Measurements from ENCODE around the gene GALNT1. TPM values are rescaled to one million over a fixed set of nuclear protein-coding genes. Genes with fewer than 3 reads are reported as not detected.

GALNT1 gene
- total RNA-seq, 1 experiment from 2014 or later: 80.1 TPM

DNA sequence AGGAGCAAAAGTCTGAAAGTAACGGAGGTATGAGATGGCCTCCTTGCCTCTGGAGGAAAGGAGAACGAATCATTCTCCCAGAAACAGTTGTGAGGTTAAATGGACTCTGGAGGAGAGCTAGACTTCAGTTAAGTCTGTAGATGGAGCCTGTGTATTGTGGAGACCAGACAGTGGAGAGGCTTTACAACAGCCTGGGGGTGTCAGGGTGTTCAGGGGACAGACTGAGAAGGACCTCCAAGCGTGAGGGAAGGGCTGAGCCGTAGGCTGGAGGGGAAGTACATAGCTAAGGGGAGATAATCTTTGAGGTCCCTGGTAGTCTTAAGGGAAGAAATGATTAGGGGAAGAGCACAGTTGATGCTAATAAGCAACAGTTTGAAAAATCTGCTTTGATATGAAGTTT is 76.6 kb downstream of the GALNT1 start:
- H3K27me3 Mint-ChIP-seq (ENCODE audit: low read depth): no peaks in the 10 kb centered on the region
- H3K9me3 Mint-ChIP-seq: no peaks in the 10 kb centered on the region
- POLR2A ChIA-PET: no interaction called here
- H3K36me3 Mint-ChIP-seq: no peaks in the 10 kb centered on the region
- ATAC-seq (peak; percentile 49; the same call in 1 of the 2 replicates), DNase-seq (ENCODE audit: low spot score) (no peak)
- H3K27ac Mint-ChIP-seq: no peak overlapping the region
- CTCF ChIA-PET: no interaction called here
- no peak overlapping the region for H3K4me3 Mint-ChIP-seq
- peaks cover 38% of the 10 kb centered on the region for H3K4me1 Mint-ChIP-seq
- TF ChIP-seq, protein P1, sequence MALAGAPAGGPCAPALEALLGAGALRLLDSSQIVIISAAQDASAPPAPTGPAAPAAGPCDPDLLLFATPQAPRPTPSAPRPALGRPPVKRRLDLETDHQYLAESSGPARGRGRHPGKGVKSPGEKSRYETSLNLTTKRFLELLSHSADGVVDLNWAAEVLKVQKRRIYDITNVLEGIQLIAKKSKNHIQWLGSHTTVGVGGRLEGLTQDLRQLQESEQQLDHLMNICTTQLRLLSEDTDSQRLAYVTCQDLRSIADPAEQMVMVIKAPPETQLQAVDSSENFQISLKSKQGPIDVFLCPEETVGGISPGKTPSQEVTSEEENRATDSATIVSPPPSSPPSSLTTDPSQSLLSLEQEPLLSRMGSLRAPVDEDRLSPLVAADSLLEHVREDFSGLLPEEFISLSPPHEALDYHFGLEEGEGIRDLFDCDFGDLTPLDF (CRISPR knock-in tag; IDR thresholded peaks at IDR 0.05): no peak
- TF ChIP-seq, protein P2, sequence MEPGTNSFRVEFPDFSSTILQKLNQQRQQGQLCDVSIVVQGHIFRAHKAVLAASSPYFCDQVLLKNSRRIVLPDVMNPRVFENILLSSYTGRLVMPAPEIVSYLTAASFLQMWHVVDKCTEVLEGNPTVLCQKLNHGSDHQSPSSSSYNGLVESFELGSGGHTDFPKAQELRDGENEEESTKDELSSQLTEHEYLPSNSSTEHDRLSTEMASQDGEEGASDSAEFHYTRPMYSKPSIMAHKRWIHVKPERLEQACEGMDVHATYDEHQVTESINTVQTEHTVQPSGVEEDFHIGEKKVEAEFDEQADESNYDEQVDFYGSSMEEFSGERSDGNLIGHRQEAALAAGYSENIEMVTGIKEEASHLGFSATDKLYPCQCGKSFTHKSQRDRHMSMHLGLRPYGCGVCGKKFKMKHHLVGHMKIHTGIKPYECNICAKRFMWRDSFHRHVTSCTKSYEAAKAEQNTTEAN (CRISPR knock-in tag; IDR thresholded peaks at IDR 0.05): no peak
- TF ChIP-seq, protein P3, sequence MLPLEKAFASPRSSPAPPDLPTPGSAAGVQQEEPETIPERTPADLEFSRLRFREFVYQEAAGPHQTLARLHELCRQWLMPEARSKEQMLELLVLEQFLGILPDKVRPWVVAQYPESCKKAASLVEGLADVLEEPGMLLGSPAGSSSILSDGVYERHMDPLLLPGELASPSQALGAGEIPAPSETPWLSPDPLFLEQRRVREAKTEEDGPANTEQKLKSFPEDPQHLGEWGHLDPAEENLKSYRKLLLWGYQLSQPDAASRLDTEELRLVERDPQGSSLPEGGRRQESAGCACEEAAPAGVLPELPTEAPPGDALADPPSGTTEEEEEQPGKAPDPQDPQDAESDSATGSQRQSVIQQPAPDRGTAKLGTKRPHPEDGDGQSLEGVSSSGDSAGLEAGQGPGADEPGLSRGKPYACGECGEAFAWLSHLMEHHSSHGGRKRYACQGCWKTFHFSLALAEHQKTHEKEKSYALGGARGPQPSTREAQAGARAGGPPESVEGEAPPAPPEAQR (CRISPR knock-in tag; IDR thresholded peaks at IDR 0.05): no peak
- TF ChIP-seq, protein P4, sequence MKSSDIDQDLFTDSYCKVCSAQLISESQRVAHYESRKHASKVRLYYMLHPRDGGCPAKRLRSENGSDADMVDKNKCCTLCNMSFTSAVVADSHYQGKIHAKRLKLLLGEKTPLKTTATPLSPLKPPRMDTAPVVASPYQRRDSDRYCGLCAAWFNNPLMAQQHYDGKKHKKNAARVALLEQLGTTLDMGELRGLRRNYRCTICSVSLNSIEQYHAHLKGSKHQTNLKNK (CRISPR knock-in tag; IDR thresholded peaks at IDR 0.05): no peak
- TF ChIP-seq NR1H2 (CRISPR knock-in tag; IDR thresholded peaks at IDR 0.05): no peak

DNA sequence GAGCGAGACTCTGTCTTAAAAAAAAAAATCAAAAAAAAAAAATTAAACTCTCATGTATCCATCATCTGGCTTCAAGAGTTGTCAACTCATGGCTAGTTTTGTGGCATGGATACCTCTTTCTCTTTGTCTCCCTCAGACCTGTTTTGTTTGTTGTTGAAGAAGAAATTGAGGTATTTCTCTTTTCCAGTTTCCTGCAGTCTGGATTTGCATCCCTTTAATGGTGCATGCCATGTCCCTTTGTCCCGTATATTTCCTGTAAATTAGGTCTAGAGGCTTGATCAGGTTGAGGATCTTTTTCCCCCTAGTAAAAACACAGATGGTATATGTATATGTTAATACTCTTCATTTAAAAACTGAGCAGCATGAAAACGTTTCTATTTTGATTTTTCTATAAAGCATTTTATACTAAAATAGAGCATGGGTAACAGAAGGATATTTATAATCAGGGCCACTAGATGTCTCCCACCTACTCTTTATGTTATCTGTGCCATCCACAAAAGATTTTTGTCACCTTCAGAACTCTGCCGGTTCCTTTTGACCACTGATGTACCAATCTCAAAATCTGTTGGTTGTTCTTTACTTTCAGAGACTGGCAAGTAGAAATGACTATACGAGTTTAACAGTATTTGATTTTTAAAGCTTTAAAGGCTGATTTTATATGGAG is 80.1 kb downstream of the GALNT1 start:
- no peak for TF ChIP-seq NR3C1 (CRISPR knock-in tag; conservative IDR thresholded peaks at IDR 0.05; ENCODE audit: low read depth)
- no peak for TF ChIP-seq CREB1 (CRISPR knock-in tag; IDR thresholded peaks at IDR 0.05)
- no peak for TF ChIP-seq ZNF138 (CRISPR knock-in tag; conservative IDR thresholded peaks at IDR 0.05)
- no peak for TF ChIP-seq SP1 (CRISPR knock-in tag; conservative IDR thresholded peaks at IDR 0.05)
- TF ChIP-seq ZNF396 (CRISPR knock-in tag; IDR thresholded peaks at IDR 0.05; ENCODE audit: borderline replicate concordance): no peak
- no peak for TF ChIP-seq HMGA2 (CRISPR knock-in tag; IDR thresholded peaks at IDR 0.05)
- TF ChIP-seq ZNF121 (CRISPR knock-in tag; IDR thresholded peaks at IDR 0.05): no peak
- TF ChIP-seq, protein P5, sequence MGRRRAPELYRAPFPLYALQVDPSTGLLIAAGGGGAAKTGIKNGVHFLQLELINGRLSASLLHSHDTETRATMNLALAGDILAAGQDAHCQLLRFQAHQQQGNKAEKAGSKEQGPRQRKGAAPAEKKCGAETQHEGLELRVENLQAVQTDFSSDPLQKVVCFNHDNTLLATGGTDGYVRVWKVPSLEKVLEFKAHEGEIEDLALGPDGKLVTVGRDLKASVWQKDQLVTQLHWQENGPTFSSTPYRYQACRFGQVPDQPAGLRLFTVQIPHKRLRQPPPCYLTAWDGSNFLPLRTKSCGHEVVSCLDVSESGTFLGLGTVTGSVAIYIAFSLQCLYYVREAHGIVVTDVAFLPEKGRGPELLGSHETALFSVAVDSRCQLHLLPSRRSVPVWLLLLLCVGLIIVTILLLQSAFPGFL (CRISPR knock-in tag; IDR thresholded peaks at IDR 0.05; ENCODE audit: borderline replicate concordance): no peak
- TF ChIP-seq ZNF671 (CRISPR knock-in tag; IDR thresholded peaks at IDR 0.05): no peak
- no peak for TF ChIP-seq CREM (CRISPR knock-in tag; IDR thresholded peaks at IDR 0.05)
- TF ChIP-seq, protein P6, sequence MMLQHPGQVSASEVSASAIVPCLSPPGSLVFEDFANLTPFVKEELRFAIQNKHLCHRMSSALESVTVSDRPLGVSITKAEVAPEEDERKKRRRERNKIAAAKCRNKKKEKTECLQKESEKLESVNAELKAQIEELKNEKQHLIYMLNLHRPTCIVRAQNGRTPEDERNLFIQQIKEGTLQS (CRISPR knock-in tag; conservative IDR thresholded peaks at IDR 0.05): no peak
- TF ChIP-seq ZBTB21 (CRISPR knock-in tag; IDR thresholded peaks at IDR 0.05; ENCODE audit: borderline replicate concordance): no peak
- TF ChIP-seq ZNF263 (CRISPR knock-in tag; IDR thresholded peaks at IDR 0.05; ENCODE audit: low read depth): no peak
- TF ChIP-seq, protein P3 (CRISPR knock-in tag; IDR thresholded peaks at IDR 0.05): no peak
- TF ChIP-seq, protein P7, sequence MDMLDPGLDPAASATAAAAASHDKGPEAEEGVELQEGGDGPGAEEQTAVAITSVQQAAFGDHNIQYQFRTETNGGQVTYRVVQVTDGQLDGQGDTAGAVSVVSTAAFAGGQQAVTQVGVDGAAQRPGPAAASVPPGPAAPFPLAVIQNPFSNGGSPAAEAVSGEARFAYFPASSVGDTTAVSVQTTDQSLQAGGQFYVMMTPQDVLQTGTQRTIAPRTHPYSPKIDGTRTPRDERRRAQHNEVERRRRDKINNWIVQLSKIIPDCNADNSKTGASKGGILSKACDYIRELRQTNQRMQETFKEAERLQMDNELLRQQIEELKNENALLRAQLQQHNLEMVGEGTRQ (CRISPR knock-in tag; IDR thresholded peaks at IDR 0.05): no peak
- no peak for TF ChIP-seq PRRX2 (CRISPR knock-in tag; IDR thresholded peaks at IDR 0.05)
- no peak for TF ChIP-seq TEAD1 (CRISPR knock-in tag; IDR thresholded peaks at IDR 0.05)
- TF ChIP-seq, protein P8, sequence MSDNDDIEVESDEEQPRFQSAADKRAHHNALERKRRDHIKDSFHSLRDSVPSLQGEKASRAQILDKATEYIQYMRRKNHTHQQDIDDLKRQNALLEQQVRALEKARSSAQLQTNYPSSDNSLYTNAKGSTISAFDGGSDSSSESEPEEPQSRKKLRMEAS (CRISPR knock-in tag; IDR thresholded peaks at IDR 0.05): no peak
- DNase-seq (ENCODE audit: low spot score) (no peak), ATAC-seq (peak; percentile 65)
- H3K27me3 Mint-ChIP-seq (ENCODE audit: low read depth): no peaks in the 10 kb centered on the region
- peaks cover 36% of the 10 kb centered on the region for H3K4me1 Mint-ChIP-seq
- peaks cover 16% of the 10 kb centered on the region for H3K36me3 Mint-ChIP-seq
- H3K4me3 Mint-ChIP-seq: no peak overlapping the region
- peaks cover 10% of the 10 kb centered on the region for H3K9me3 Mint-ChIP-seq
- peak overlapping the region; percentile 56; the same call in 1 of the 2 replicates for H3K27ac Mint-ChIP-seq
- CTCF ChIA-PET: no interaction called here
- POLR2A ChIA-PET: no interaction called here

Data from WTC11 (cell line).